COR-L47 (cell line): ENCODE measurements around the gene IGF2BP2.
"Not testable (repeated sequence)": the region's sequence is repeated elsewhere in the genome, so short reads cannot be mapped to it uniquely, and the experiment has no call there.

ENCODE experiments used
- DNase-seq: peaks from one replicate; lab custom pipeline; 2025; lab: John Stamatoyannopoulos, UW

IGF2BP2 gene

DNA sequence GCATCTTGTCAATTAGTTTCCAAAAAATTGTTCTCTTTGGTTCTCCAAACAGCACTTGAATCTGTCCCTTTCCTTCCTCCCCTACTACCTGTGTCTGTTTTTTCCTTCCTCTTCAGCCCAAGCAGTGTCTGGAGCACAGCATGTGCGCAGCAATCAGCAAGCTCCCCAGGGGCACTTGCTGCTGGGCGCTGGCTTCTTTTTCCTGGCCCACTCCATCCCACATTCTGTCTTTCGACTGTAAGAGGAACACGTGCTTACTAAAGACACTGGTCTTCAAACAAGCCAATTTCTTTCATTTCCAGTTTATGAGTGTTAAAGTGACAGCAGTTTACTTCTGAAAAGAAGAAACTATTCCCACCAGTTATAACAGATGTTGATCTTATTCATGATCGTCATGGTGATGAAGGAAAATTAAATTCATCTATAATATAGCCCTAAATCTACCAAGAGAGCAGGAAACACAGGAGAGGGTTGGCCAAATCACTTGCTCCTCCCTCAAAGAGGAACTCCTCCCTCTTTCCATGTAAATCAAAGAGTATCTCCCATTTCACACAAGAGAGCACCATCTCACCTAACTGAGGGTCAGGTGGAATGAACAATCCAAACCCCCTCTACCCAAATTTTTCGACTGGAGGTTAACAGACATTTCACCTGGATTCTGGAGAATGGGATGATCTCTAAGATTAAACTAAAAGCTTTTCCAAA lies 115.4 kb downstream of the IGF2BP2 start:
- DNase-seq: no peak

DNA sequence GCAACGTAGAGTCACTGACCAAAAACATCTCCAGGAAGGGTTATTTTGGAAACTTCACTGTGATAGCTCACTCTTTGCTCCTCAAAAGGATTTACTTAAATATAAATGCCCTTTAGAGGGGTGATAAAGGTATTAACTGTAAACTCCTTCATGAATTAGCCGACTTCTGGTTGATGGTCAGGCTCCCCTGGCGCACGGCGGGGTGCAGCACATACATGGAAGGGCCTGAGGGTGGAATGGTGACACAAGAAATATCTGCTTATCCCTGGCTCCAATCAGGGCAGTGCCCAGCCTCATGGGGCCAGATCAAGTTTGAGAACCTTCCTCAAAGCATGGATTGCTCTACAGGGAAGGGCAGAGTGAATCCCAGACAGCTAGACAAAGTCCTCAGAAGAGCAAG lies 116.5 kb downstream of the IGF2BP2 start:
- DNase-seq: no peak

DNA sequence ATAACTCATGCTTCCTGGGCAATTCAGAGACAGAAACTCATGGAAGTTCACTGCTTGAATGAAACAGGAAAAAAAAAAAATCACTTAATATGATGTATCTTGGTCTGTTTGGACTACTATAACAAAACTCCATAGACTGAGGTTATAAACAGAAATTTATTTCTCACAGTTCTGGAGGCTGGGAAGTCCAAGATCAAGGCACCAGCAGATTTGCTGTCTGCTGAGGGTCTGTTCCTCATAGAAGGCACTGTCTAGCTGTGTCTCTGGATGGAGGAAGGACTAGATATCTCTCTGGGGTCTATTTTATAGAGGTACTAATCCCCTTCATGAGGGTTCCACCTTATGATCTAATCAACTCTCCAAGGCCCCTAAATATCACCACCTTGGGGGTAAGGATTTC lies 119.3 kb downstream of the IGF2BP2 start:
- DNase-seq: no peak

DNA sequence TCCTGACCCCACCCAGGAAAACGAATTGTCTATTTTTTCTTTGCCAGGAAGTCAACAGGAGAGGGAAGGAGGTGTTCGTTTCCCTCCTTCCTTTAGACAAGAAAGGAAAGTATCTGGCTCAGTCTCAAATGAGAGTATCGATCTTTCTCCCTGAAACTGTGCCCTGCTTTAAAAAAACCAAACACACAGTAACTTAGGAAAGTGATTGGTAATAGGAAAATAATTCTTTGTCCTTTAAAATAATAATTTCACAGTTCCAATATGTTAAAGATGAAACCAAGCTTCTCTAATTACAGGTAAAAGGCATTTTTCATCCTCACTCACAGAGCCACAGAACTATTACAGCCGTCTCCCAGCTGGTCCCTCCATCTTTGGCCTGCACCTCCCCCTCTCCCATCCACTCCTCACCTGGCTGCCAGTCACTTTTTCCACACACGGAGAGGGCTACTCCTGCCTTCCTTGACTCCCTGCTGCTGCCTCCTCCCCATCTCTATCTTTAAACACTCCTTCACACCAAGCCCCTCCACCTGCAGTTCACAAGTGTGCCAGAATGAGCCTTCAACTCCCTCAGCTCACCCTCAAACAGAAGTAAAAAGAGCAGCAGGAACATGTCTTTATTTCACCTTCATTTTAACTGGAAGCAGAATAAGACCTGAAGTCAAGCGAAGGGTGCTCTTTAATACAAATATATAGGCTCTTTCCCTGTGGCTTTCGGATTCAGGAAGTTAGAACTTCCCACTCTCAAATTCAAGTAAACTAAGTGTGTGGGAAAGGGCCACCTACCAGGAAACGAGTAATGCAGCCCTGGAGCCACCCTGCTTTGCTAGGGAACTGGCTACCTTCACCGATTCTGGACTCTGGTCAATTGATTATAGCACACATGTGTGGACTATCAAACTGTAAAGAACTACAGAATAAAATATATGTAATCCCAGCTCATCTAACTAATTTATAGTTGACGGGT lies 122.3 kb downstream of the IGF2BP2 start:
- DNase-seq: no peak

DNA sequence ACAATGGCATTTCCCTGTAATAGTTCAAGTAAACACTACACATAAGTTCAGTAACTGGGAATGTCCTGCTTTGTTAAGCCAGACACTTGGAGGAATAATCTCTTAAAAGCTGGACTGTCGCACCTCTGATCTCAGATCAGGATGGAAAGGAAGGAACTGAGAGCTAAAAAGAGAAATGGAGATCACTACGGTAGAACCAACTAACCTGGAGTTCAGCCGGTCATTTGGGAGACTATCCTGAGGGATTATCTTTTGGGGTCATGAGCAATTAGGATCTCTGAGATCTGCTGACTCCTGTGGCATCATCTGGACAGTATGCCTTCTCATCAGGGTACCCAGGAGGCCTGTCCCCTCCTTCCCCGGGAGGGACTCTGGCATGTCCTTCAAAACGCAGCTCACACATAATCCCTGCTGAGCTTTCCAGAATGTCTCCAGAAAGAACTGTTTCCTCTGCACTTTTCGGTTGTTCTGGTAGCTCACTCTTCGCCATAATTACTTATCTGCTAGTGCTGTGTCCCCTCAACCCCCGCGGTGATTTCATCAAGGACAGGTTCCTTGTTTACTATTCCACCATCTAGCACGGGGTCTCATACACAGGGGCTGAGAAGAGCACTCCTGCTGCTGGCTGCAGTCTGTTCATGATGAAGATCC lies 123.1 kb downstream of the IGF2BP2 start:
- no peak for DNase-seq

DNA sequence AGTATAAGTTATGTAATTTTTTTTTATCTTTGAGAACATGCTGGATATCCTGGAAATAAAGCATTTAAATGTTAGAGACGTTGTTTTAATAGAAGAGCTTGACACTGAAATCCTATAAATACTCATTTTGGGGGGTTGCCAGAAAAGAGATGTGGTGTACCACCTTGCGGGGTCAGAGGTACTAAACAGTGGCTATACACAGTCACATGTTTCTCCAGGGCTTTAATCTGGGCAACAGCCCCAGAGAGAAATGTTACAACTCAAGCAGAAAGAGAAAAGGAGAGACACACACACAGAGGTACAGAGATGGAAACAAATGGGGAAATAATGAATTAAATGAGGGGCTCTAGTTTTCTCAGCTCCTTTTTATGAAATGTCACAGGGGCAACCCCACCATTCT lies 124.9 kb downstream of the IGF2BP2 start:
- DNase-seq: no peak

DNA sequence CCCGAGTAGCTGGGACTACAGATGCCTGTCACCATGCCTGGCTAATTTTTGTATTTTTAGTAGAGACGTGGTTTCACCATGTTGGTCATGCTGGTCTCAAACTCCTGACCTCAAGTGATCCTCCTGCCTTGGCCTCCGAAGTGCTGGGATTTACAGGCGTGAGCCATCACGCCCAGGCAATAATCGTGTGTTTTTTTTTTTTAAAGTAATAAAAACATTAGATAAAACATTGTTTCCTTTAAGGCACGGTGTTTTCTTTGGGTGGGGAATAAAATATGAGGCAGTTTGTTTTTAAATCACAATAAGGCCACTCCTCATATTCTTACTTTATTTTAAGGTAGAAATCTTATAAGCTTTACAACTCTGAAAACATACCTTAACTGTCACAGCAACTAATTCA lies 127.6 kb downstream of the IGF2BP2 start:
- DNase-seq: not testable (repeated sequence)

GRCh38 chr3:185696039-185696438 lies 128.8 kb downstream of the IGF2BP2 start:
- no peak for DNase-seq

GRCh38 chr3:185693985-185694653 lies 130.7 kb downstream of the IGF2BP2 start:
- DNase-seq: no peak

GRCh38 chr3:185691622-185692021 lies 133.2 kb downstream of the IGF2BP2 start:
- no peak for DNase-seq

DNA sequence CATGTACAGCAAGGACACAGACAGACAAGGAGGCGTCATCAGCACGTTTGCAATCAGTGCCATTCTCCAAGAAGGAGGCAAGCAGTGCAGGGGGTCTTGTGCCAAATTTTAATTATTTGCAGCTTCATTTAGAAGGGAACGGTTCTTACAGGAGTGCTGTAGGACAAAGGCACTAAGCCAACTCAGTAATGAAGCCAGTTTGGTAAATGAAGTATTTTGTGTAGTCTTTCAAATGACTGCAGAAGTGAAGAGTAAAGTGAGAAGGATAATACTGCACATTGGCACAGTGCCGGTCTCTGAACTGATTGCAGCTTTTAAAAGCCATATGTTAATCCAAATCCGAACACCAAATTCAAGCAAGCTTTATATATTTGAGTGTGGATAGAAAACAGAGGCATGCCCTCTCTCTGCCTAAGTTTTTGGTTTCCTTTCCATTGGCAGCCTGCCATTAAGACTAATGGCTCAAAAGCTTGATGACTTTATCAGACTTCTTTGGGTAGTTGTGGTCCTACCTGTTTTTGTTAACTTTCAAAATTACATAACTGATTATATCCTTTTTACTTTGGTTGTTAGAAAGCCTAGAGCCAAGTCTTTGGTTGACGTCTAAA lies 137.5 kb downstream of the IGF2BP2 start:
- DNase-seq: no peak

DNA sequence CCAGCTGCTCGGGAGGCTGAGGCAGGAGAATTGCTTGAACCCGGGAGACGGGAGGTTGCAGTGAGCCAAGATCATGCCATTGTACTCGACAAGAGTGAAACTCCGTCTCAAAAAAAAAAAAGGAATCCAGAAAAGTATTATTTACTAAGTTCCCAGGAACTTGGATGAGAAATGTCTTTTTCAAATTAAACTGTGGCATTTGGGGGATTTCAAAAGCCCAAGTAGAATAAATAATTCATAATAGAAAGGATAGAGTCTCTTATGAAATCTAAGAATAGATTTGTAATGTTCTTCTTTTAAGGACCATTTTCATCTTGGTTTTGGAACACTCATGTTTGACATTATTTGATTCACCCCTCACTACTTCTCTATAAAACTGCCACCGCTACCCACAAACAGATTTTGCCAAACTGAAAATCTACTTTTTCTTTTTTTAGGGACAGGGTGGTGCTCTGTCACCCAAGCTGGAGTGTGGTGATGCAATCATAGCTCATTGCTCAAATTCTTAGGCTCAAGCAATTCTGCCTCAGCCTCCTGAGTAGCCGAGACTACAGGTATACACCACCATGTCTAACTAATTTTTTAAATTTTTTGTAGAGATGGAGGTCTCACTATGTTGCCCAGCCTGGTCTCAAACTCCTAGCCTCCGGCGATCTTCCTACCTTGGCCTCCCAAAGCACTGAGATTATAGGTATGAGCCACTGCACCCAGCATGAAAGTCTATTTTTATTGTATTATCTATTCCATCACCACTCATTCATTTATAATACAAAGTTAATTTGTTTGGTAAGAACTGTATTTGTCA lies 139.4 kb downstream of the IGF2BP2 start:
- no peak for DNase-seq

DNA sequence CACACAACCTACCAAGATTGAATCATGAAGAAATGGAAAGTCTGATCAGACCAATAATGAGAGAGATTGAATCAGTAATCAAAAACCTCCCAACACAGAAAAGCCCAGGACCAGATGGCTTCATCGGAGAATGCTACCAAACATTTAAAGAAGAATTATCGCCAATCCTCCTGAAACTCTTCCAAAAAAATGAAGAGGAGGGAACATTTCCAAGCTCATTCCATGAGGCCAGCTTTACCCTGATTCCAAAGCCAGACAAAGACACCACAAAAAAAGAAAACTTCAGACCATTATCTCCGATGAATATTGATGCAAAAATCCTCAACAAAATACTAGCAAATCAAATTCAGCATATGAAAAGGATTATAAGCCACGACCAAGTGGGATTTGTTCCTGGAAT lies 144.6 kb downstream of the IGF2BP2 start:
- no peak for DNase-seq

DNA sequence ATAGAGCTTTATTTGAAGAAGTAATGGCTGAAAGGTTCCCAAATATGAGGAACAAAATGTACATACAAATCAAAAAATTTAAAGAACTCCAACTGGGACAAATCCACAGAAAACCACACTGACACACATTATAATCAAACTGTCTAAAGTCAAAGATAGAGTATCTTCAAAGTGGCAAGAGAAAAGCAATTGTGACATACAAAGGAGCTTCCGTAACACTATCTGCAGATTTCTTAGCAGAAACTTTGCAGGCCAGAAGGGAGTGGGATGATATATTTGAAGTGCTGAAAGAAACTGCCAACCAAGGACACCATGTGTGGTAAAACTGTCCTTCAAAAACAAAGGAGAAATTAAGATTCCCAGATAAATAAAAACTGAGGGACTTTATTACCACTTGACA lies 146.8 kb downstream of the IGF2BP2 start:
- no peak for DNase-seq

GRCh38 chr3:185677146-185677829 lies 147.6 kb downstream of the IGF2BP2 start:
- no peak for DNase-seq

DNA sequence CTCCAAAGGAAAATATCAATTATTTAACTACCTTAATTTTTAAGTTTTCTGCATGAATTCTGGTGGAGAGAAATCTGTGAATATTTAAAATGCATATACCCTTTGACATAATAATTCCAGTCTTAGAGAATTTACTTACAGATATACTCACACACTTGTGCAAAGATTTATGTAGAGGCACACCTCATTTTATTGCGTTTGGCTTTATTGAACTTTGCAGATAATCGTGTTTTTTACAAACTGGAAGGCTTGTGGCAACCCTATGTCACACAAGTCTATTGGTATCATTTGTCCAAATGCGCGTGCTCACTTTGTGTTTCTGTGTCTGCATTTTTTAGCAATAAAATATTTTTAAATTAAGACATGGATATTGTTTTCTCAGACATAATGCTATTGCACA lies 157.3 kb downstream of the IGF2BP2 start:
- no peak for DNase-seq

GRCh38 chr3:185663929-185664328 lies 160.9 kb downstream of the IGF2BP2 start:
- DNase-seq: no peak

DNA sequence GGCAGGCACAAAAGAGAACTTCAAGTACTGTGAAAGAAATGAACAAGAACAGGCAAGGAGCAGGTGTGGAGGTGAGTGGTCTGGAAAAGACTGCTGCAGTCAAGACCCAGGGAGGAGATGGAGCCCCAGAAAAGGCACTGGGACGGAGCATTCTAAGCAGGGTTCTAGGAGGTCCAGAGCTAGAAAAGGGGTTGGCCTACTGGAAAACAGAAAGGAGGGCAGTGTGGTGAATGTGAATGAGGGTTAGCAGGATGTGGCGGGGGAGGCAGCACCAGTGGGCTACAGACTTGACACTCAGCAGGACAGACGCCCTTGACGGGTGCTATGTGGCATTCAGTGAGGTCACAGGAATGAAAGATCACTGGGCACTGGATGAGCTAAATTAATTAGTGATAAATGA lies 163.1 kb downstream of the IGF2BP2 start:
- no peak for DNase-seq

DNA sequence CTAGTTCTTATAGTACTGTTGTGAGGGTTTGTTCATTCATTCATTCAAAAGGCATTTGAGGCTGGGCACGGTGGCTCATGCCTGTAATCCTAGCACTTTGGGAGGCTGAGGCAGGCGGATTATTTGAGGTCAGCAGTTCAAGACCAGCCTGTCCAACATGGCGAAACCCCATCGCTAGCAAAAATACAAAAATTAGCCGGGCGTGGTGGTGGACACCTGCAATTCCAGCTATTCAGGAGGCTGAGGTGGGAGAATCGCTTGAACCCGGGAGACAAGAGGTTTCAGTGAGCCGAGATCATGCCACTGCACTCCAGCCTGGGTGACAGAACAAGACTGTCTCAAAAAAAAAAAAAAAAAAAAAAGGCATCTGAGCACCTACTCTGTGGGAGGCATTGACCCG lies 163.5 kb downstream of the IGF2BP2 start:
- not testable (repeated sequence) for DNase-seq
